COR-L47 (cell line): ENCODE results near the gene DENND10.
"Not testable (repeated sequence)": the region's sequence is repeated elsewhere in the genome, so short reads cannot be mapped to it uniquely, and the experiment has no call there.

Experiments
- DNase-seq: peaks from one replicate; lab custom pipeline; 2025; lab: John Stamatoyannopoulos, UW

DENND10 gene

GRCh38 chr10:119132521-119133345 is 28.8 kb downstream of the DENND10 start:
- DNase-seq = no peak

- DNase-seq = no peak
Measured at GRCh38 chr10:119133949-119134348, 30.0 kb downstream of the DENND10 start.

DNA sequence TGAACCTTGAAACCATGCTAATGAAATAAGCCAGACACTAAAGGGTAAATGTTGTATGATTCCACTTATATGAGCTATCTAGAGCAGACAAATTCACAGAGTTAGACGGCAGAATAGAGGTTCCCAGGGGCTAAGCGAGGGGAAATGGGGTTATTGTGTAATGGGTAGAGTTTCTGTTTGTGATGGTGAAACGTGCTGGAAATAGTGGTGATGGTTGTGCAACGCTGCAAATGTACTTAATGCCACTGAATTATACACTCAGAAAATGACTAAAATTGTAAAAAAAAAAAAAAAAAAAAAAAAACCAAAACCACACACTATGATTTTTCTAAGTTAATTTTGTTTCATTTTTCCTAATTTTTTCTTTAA is 31.6 kb downstream of the DENND10 start:
- no peak for DNase-seq

- DNase-seq = no peak
Measured at GRCh38 chr10:119136084-119136483, 32.2 kb downstream of the DENND10 start.

DNA sequence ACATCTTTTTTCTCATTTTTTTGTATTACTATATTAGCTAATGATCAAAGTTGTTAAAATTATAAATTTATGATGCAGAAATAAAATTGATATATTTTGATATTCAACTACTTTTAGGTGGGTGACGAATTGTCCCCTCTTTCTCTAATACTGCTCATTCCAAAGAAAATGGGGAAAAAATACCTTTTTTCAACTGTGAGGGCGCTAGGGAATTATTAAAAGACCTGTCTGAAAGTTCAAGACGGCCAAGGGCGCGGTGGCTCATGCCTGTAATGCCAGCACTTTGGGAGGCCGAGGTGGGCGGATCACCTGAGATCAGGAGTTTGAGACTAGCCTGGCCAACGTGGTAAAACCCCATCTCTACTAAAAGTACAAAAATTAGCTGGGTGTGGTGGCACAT is 34.0 kb downstream of the DENND10 start:
- not testable (repeated sequence) for DNase-seq

- no peak for DNase-seq
Measured at GRCh38 chr10:119138346-119139306, 34.7 kb downstream of the DENND10 start.

DNA sequence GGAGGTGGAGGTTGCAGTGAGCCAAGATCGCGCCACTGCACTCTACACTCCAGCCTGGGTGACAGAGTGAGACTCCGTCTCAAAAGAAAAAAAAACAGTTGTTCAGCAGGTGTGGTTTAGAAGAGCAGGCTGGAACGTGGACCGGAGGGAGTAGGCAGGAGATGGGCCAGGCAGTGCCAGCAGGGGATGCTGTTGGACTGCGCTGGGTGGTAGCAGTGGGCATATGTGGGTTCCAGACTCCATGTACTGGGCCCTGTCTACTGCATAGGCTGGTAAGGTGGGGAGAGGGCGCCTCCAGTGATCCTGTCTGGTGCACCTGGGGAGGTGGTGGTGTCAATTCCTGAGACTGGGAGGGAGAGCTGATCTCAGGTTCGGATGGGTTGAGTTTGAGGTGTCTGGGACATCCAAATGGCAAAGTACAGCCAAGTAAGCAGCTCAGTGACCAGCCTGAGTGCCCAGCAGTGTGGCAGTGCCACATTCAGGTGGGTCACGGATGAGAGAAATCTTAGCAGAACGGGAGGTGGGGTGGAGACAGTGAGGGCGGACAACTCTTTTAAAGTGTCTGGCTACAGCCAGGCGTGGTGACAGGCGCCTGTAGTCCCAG is 35.7 kb downstream of the DENND10 start:
- no peak for DNase-seq

DNA sequence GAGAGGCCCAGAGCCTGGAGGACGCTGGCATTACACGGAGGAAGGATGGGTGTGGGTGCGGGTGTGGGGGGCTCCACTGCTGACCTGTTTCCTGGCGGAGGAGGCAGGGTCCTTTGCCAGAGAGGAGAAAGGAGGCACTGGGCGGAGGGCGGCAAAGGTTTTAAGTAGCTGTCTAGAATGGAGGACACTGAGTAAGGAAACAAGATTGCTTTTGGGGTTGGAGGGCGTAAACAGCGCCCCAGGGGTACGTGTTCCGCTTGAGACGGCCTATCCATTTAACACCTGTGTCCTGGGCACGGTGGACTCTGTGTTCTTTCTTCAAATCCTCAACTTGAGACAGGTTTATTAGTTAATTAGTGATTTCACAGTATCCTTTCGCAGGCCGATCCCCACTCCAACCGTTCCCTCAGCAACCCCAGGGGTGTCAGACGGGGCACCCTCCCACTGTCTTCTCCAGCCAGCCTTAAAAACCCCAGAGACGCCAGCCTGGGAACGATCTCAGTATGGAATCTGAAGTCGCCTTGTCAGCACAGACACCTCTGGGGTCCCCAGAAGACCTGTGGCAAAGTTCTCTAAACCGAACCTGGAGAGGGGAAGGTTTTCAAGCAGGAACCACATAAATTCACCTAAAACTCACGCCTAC is 36.8 kb downstream of the DENND10 start:
- no peak for DNase-seq

DNA sequence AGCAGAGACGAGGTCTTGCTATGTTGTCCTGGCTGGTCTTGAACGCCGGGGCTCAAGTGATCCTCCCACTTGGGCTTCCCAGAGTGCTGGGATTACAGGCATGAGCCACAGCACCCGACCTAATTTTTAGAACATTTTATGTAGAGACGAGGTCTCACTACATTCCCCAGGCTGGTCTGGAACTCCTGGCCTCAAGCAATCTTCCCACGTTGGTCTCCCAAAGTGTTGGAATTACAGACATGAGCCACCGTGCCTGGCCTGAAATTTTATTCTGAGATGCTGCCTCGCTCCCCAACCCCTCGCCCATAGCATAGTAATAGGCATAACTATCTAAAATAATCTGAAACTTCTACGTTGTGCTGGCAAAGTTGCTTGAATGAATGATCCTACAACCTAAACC is 39.7 kb downstream of the DENND10 start:
- DNase-seq = no peak

GRCh38 chr10:119149157-119149556 is 45.2 kb downstream of the DENND10 start:
- DNase-seq = no peak

DNA sequence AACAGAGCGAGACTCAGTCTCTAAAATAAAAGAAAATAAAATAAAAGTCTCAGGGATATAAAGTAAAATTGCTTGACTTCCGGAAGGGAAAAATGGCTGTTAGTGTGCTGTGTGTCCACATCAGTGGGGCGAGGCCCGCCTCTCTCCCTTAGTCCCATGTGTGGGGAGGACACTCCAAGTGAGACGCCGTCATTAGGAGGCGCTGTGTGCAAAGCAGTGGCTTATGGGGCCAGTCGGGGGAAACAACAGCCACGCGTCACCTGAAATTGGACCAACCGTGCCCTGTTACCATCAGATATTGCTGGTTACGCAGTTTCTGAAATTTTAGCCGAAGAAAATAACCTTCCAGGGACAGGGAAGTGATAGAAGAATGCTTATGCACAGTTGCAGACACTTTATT is 45.8 kb downstream of the DENND10 start:
- DNase-seq = no peak

DNA sequence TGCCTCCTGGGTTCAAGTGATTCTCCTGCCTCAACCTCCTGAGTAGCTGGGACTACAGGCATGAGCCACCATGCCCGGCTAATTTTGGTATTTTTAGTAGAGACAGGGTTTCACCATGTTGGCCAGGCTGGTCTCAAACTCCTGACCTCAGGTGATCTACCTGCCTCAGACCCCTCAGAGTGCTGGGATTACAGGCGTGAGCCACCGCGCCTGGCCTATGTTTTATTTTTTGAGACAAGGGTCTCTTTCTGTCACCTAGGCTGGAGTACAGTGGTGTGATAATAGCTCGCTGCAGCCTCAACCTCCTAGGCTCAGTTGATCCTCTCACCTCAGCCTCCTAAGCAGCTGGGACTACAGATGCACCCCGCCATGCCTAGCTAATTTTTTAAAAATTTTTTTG is 47.7 kb downstream of the DENND10 start:
- not testable (repeated sequence) for DNase-seq

DNA sequence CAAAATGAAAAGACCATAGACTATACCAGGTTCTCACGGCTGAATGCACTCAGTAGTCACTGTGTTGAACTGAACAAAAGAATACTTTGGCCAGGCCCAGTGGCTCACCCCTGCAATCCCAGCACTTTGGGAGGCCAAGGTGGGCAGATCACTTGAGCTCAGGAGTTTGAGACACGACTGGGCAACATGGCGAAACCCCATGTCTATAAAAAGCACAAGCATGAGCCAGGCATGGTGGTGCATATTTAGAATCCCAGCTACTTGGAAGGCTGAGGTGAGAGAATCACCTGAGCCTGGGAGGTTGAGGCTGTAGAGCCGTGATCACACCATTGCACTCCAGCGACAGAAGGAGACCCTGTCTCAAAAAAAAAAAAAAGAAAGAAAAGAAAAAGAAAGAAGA is 49.1 kb downstream of the DENND10 start:
- DNase-seq = no peak

DNA sequence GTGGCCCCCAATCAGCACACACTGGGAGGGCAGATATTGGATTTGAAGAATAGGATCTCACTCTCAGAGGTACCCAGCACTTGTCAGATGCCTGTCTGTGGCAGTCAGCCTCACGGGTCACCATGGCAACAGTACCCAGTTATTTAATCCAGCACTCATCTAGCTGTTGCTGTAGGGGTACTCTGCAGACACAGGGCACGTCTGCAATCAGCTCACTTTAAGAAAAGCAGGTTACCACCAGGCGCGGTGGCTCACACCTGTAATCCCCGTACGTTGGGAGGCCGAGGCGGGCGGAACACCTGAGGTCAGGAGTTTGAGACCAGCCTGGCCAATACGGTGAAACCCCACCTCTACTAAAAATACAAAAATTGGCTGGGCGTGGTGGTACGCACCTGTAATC is 49.7 kb downstream of the DENND10 start:
- no peak for DNase-seq

DNA sequence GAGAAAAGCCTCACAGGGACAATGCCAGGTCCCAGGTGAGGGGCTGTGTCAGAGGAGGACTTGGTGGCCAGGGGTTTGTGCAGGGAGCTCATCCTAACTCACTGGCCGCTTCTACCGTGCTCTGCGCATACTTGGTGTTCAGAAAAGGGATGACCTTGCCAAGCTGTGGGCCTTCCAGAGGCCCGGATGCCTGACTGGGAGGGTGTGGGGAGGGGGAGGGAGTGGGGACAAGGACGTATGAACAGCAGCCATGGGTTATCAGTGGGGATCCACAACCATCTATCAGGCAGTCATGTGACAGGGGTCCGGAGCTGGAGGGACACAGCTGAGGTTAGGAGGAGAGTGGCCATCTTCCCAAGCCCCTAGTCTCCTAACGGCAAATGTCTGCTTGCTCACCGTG is 55.4 kb downstream of the DENND10 start:
- no peak for DNase-seq

DNA sequence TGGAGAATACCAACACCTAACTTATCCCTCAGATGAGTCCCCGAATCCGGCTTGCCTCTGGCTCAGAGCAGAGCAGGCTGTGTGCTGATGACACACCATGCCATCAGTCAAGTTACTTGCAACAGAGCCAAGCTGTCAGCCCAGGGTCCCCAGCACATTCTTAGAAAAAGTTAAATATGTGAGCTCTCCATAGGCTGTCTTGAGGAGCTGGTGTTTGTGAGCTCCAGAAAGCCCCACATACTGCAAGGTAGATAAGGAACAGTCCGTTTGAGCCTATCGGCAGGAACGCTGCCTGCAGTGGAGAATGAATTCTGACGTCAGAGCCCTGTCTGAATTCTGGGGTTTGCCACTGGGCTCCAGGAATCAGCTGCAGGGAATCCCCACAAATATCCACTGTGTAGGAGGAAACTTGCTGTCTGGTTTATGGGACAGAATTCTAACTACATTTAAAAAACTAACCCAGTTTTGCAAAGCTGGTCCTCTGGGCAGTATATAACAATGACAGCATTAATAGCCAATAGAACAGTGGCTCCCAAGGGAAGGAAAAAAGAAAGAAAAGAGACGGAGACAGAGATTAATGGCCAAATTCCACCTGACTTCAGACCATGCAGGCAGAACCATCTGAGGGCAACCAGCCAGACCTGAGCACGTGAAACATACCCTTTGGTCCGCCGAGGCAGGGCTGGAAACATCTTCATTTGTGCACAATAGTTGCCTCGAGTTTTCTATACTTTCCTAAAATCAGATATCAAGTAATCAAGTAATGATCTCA is 58.0 kb downstream of the DENND10 start:
- no peak for DNase-seq

GRCh38 chr10:119162452-119163092 is 58.7 kb downstream of the DENND10 start:
- no peak for DNase-seq

- DNase-seq = peak; percentile 34
Measured at GRCh38 chr10:119165171-119166117, 61.5 kb downstream of the DENND10 start, which contains the start of gene SFXN4. Gene SFXN4, minus strand, starts transcription at chr10:119165714. Its CDS starts 67 bp downstream, at chr10:119165647.

DNA sequence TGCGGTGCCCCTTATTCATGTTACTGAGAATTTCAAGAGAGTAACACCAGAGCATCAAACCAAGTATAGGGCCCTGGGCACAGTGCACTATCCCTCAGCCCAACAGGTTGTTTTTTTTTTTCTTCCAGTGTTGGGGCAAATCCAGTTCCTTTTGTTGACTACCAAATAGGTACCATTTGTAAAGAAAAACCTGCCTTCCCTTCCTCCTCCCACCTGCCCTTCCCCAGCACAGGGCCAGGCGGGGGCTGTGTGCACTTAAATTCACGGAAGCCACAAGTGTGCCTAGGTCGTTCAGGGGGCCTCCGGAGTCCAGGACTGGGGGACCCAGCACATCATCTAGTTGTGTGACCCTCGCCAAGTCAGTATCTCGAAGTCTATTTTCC is 62.2 kb downstream of the DENND10 start:
- DNase-seq = no peak

GRCh38 chr10:119166564-119166963 is 62.7 kb downstream of the DENND10 start:
- DNase-seq = no peak
